PFSK-1 (cell line): ENCODE measurements around the gene PNPLA4.

Experiments
- FOXP2 ChIP-seq: optimal IDR thresholded peaks from 2 replicates; pipeline ENCODE3; 2011; ENCODE audit warnings: borderline replicate concordance, control low read depth, inconsistent platforms; ENCODE audit not compliant: insufficient read depth; ENCODE audit errors: extremely low read length, extremely low read depth
- POLR2AphosphoS5 ChIP-seq: IDR thresholded peaks from 2 replicates; pipeline ENCODE4 v1.6.1; 2012; ENCODE audit warnings: low read depth, mild to moderate bottlenecking, control low read depth, low read length, moderate library complexity
- SIN3A ChIP-seq: IDR thresholded peaks from 2 replicates; pipeline ENCODE4 v1.6.1; 2012; ENCODE audit warnings: mild to moderate bottlenecking, low read length, moderate library complexity, borderline replicate concordance; ENCODE audit not compliant: insufficient read depth
- TAF1 ChIP-seq: IDR thresholded peaks from 2 replicates; pipeline ENCODE4 v1.6.1; 2012; ENCODE audit warnings: low read length, control low read depth, borderline replicate concordance; ENCODE audit not compliant: insufficient read depth
- TF ChIP-seq, protein P1 (sequence below), 2 experiments: IDR thresholded peaks; 2 replicates each; pipeline versions ENCODE4 v1.6.1 to v1.8.0; 2011 to 2012; ENCODE audit warnings: low read depth in 2 of 2, low read length in 2 of 2, control low read depth in 1 of 2, inconsistent platforms in 1 of 2, mild to moderate bottlenecking in 1 of 2, moderate library complexity in 1 of 2; ENCODE audit not compliant: insufficient read depth in 1 of 2

The PNPLA4 gene

DNA sequence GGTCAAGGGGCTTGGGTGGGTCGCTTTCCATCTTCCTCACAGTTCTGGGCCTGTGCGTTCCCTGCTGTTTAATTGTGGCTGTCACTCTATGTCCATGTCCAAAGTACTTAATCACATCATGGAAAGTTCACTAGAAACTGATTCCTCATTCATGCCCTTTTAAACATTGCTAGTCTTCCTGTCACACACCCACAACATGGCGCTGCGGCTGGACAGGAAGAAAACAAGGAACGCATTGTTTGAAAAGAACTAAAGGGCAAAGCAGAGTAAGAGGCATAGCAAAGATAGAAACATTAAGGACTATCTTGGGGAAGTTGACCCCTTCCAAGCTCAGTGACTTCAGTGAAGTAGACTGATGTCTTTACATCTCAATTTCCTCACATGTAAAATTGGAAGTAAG is 18.4 kb downstream of the PNPLA4 start:
- no peak for TF ChIP-seq TAF1
- no peak for TF ChIP-seq SIN3A
- TF ChIP-seq, protein P1, sequence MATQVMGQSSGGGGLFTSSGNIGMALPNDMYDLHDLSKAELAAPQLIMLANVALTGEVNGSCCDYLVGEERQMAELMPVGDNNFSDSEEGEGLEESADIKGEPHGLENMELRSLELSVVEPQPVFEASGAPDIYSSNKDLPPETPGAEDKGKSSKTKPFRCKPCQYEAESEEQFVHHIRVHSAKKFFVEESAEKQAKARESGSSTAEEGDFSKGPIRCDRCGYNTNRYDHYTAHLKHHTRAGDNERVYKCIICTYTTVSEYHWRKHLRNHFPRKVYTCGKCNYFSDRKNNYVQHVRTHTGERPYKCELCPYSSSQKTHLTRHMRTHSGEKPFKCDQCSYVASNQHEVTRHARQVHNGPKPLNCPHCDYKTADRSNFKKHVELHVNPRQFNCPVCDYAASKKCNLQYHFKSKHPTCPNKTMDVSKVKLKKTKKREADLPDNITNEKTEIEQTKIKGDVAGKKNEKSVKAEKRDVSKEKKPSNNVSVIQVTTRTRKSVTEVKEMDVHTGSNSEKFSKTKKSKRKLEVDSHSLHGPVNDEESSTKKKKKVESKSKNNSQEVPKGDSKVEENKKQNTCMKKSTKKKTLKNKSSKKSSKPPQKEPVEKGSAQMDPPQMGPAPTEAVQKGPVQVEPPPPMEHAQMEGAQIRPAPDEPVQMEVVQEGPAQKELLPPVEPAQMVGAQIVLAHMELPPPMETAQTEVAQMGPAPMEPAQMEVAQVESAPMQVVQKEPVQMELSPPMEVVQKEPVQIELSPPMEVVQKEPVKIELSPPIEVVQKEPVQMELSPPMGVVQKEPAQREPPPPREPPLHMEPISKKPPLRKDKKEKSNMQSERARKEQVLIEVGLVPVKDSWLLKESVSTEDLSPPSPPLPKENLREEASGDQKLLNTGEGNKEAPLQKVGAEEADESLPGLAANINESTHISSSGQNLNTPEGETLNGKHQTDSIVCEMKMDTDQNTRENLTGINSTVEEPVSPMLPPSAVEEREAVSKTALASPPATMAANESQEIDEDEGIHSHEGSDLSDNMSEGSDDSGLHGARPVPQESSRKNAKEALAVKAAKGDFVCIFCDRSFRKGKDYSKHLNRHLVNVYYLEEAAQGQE (IDR thresholded peaks at IDR 0.05; ENCODE audit: insufficient read depth in 1 of 2, low read depth in 2 of 2, low read length in 2 of 2) = no peak
- no peak for TF ChIP-seq FOXP2
- no peak for TF ChIP-seq POLR2AphosphoS5

DNA sequence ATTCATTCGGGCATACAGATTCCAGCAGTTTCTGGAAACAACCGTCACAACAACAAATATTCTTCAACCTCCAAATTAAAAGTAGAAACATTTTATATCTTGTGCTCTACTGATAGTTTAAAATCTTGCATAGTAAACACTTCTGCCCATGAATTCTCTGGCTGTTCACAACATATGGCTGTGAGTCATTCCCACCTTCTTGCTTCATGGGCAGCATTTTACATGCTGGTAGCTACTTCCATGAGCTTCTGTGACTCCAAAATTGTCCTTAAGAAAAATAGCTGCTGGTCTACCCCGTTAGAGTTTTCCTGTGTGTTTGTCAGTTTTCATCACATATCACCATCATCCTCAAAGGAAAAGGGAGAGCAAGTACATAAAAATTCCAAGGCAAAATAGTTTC is 22.7 kb downstream of the PNPLA4 start:
- TF ChIP-seq, protein P1 (IDR thresholded peaks at IDR 0.05; ENCODE audit: insufficient read depth in 1 of 2, low read depth in 2 of 2, low read length in 2 of 2) = no peak
- TF ChIP-seq SIN3A = no peak

DNA sequence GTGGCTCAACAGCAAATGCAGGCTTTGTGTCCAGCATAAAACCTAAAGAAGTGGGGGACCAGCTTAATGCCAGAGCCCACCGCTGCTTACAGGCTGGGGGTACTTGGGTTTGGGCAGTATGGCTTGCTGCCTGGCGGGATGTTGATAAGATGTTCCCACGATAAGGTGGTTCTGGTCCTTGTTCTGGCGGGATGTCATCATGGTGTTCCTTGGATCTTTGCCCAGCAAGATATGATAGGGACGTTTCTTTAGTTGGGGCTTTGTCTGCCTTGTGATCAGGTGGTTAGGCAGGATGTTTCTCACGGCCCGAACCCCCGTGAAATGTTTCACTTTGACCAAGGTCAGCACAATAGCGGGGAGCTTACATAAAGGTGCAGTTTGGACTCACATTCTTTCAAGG is 35.3 kb downstream of the PNPLA4 start:
- TF ChIP-seq POLR2AphosphoS5 (no peak), SIN3A (no peak), FOXP2 (no peak), TAF1 (no peak)
- TF ChIP-seq, protein P1 (IDR thresholded peaks at IDR 0.05; ENCODE audit: insufficient read depth in 1 of 2, low read depth in 2 of 2, low read length in 2 of 2) = no peak

DNA sequence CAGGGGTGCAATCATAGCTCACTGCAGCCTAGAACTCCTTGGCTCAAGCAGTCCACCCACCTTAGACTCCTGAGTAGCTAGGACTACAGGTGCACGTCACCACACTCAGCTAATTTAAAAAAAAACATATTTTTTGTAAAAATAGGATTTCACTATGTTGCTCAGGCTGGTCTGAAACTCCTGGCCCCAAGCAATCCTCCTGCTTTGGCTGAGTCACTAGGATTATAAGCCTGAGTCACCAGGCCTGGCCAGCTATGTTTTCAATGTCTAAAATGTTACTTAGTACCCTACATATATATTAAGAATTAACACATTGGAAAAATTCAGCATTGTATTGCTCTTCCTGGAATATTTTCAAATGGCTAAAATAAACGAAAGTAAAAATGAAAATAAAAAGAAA is 37.5 kb downstream of the PNPLA4 start:
- TF ChIP-seq, protein P1 (IDR thresholded peaks at IDR 0.05; ENCODE audit: insufficient read depth in 1 of 2, low read depth in 2 of 2, low read length in 2 of 2) = no peak
- TF ChIP-seq SIN3A (no peak), TAF1 (no peak), FOXP2 (no peak)

DNA sequence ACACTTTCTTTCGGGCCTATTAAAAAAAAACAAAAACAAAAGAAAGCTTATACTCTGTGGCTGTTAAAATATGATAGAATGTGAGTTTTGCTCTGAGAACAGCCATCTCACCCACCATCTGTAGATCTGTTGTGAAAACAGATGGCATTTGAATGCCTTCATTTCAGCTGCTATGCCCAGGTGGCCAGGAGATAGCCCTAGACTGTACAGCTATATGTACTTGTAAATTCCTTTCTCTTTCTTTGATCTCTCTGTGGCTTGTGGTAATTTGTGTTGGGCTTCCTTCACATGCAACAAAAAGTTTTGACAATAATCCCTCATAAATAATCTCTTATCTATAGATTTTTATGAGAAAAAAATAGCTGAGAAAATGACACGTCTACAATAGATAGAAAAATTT is 38.1 kb downstream of the PNPLA4 start:
- TF ChIP-seq POLR2AphosphoS5 = no peak
- TF ChIP-seq, protein P1 (IDR thresholded peaks at IDR 0.05; ENCODE audit: insufficient read depth in 1 of 2, low read depth in 2 of 2, low read length in 2 of 2) = no peak
- no peak for TF ChIP-seq SIN3A
- TF ChIP-seq TAF1 = no peak
- no peak for TF ChIP-seq FOXP2
